IMR-90 (cell line): ENCODE measurements around the gene RRP9. TPM values are rescaled to one million over a fixed set of nuclear protein-coding genes. Genes with fewer than 3 reads are reported as not detected.

ENCODE experiments used
- ATAC-seq: fragments of 200-7000 bp; cut with Tn5 transposase; 2 replicates; pipeline ENCODE4 v1.9.1; 2020; ENCODE audit warnings: low read depth, mild to moderate bottlenecking, moderate library complexity
- BruUV-seq: library from RNA; stranded (reverse); fragments of 400-500 nt; replicated peaks from 2 replicates; lab custom pipeline; 2021; lab: Mats Ljungman, UMichigan
- CTCF ChIA-PET: fragments of 300-600 bp; formaldehyde crosslinking; extraction: SDS; loops from one replicate; lab custom pipeline; 2021; ENCODE audit warnings: antibody characterized with exemption; lab: Yijun Ruan, JAX
- POLR2A ChIA-PET: fragments of 300-600 bp; sonication (Branson Sonifier 250); formaldehyde crosslinking; loops from one replicate; lab custom pipeline; 2022; ENCODE audit warnings: antibody characterized with exemption; ENCODE audit not compliant: unreplicated experiment; lab: Charles Lee
- DNase-seq: peaks from one replicate; pipeline ENCODE4 v3.0.0; 2013
- H2AFZ ChIP-seq: replicated peaks from 2 replicates; pipeline ENCODE3; 2013; ENCODE audit warnings: low read length, mild to moderate bottlenecking; ENCODE audit not compliant: poor library complexity
- H2AK5ac ChIP-seq: 2 replicates; pipeline ENCODE4 v1.6.1; 2013; ENCODE audit warnings: low read depth, low read length, inconsistent platforms
- H2AK9ac ChIP-seq: replicated peaks from 2 replicates; pipeline ENCODE3; 2013; ENCODE audit warnings: mild to moderate bottlenecking, low read depth, low read length, moderate library complexity; ENCODE audit not compliant: poor library complexity
- H2BK120ac ChIP-seq: 2 replicates; pipeline ENCODE4 v1.6.1; 2013; ENCODE audit warnings: low read depth, low read length, inconsistent platforms
- H2BK15ac ChIP-seq: 3 replicates; pipeline ENCODE4 v1.6.1; 2013; ENCODE audit warnings: low read depth, low read length, inconsistent platforms
- H2BK20ac ChIP-seq: 2 replicates; pipeline ENCODE4 v1.6.1; 2013; ENCODE audit warnings: low read depth, mild to moderate bottlenecking, inconsistent platforms, low read length, moderate library complexity
- H2BK5ac ChIP-seq: 2 replicates; pipeline ENCODE4 v1.6.1; 2013; ENCODE audit warnings: mild to moderate bottlenecking, low read depth, low read length, inconsistent platforms; ENCODE audit not compliant: poor library complexity, severe bottlenecking
- H3K14ac ChIP-seq: replicated peaks from 2 replicates; pipeline ENCODE4 v1.6.1; 2013; ENCODE audit warnings: low read depth, low read length, inconsistent platforms
- H3K18ac ChIP-seq: 2 replicates; pipeline ENCODE4 v1.6.1; 2013; ENCODE audit warnings: low read depth, low read length, control low read depth
- H3K23ac ChIP-seq: 2 replicates; pipeline ENCODE4 v1.6.1; 2013; ENCODE audit warnings: low read depth, low read length, inconsistent platforms
- H3K27ac ChIP-seq: 2 replicates; pipeline ENCODE4 v1.5.1; 2013; ENCODE audit warnings: mild to moderate bottlenecking, control low read depth, low read length; ENCODE audit not compliant: insufficient read depth
- H3K27me3 ChIP-seq: 2 replicates; pipeline ENCODE4 v1.6.1; 2013; ENCODE audit warnings: low read length; ENCODE audit not compliant: control insufficient read depth, insufficient read depth
- H3K36me3 ChIP-seq: 2 replicates; pipeline ENCODE4 v1.6.1; 2013; ENCODE audit warnings: low read length, mixed read lengths; ENCODE audit not compliant: control insufficient read depth, insufficient read depth
- H3K4ac ChIP-seq: 2 replicates; pipeline ENCODE4 v1.6.1; 2013; ENCODE audit warnings: low read depth, low read length, inconsistent platforms
- H3K4me1 ChIP-seq: 2 replicates; pipeline ENCODE4 v1.6.1; 2013; ENCODE audit warnings: low read length, mixed read lengths; ENCODE audit not compliant: control insufficient read depth, insufficient read depth
- H3K4me2 ChIP-seq: 2 replicates; pipeline ENCODE4 v1.6.1; 2013; ENCODE audit warnings: low read depth, mild to moderate bottlenecking, control low read depth, low read length, moderate library complexity
- H3K4me3 ChIP-seq: 2 replicates; pipeline ENCODE4 v1.5.1; 2013; ENCODE audit warnings: low read depth, mild to moderate bottlenecking, control low read depth, low read length, moderate library complexity; ENCODE audit not compliant: insufficient read depth
- H3K56ac ChIP-seq: 2 replicates; pipeline ENCODE4 v1.6.1; 2013; ENCODE audit warnings: low read length, inconsistent platforms; ENCODE audit not compliant: insufficient read depth; ENCODE audit errors: extremely low read depth
- H3K79me1 ChIP-seq, 2 experiments: 2 replicates each; pipeline ENCODE4 v1.6.1; 2013; ENCODE audit warnings: low read length in 2 of 2, inconsistent platforms in 1 of 2, low read depth in 1 of 2
- H3K9ac ChIP-seq: 2 replicates; pipeline ENCODE4 v1.6.1; 2013; ENCODE audit warnings: low read depth, low read length, control low read depth
- H3K9me1 ChIP-seq: 2 replicates; pipeline ENCODE4 v1.6.1; 2013; ENCODE audit warnings: low read length, inconsistent platforms; ENCODE audit not compliant: insufficient read depth
- H3K9me3 ChIP-seq: 2 replicates; pipeline ENCODE4 v1.6.1; 2013; ENCODE audit warnings: low read length; ENCODE audit not compliant: control insufficient read depth, insufficient read depth
- H4K20me1 ChIP-seq: 2 replicates; pipeline ENCODE4 v1.6.1; 2013; ENCODE audit warnings: low read length, inconsistent platforms; ENCODE audit not compliant: insufficient read depth
- H4K5ac ChIP-seq: 2 replicates; pipeline ENCODE4 v1.6.1; 2013; ENCODE audit warnings: mild to moderate bottlenecking, low read depth, low read length, control low read depth
- H4K8ac ChIP-seq, 2 experiments: 2 replicates each; pipeline ENCODE4 v1.6.1; 2013; ENCODE audit warnings: low read depth in 2 of 2, low read length in 2 of 2, control low read depth in 1 of 2, inconsistent platforms in 1 of 2
- H4K91ac ChIP-seq: 2 replicates; pipeline ENCODE4 v1.6.1; 2013; ENCODE audit warnings: low read depth, low read length, inconsistent platforms; ENCODE audit not compliant: insufficient read depth
- CHD1 ChIP-seq: IDR thresholded peaks from 2 replicates; pipeline ENCODE4 v1.6.1; 2012; ENCODE audit warnings: low read depth, low read length, improper control_type of control experiment
- WGBS, 2 experiments: methylation state at CpG; one replicate each; pipeline versions ENCODE4 v1.1.5 to v1.1.7; 2013; ENCODE audit warnings: missing lambda C conversion rate in 2 of 2; ENCODE audit not compliant: insufficient read length in 1 of 2; ENCODE audit errors: extremely low coverage in 2 of 2; 5-methylcytosine and 5-hydroxymethylcytosine counted together
- dilution Hi-C: fragments of 300-500 bp; cut with HindIII; formaldehyde crosslinking; loops from one replicate; pipeline ENCODE4 v1.14.3; 2018; ENCODE audit warnings: low sequenced_read_pairs; ENCODE audit not compliant: unreplicated experiment
- in situ Hi-C: fragments of 300-500 bp; cut with MboI; formaldehyde crosslinking; loops from 3 replicates; pipeline ENCODE4 v1.14.3; 2019; ENCODE audit warnings: low sequenced_read_pairs, inconsistent platforms, mixed read lengths
- intact Hi-C: fragments of 100-400 bp; cut with micrococcal nuclease; formaldehyde crosslinking; loops from 2 replicates; pipeline ENCODE4 v1.10.0; 2022
- polyA plus RNA-seq, 3 experiments: library from polyadenylated mRNA; depleted of rRNA; stranded (reverse); fragments of >200 nt; gene quantifications; 2 replicates each; pipeline ENCODE4 v1.2.3, GENCODE V29; 2012; ENCODE audit warnings: low replicate concordance in 1 of 3
- total RNA-seq: library from RNA; depleted of rRNA; stranded (reverse); fragments of >200 nt; gene quantifications from 2 replicates; pipeline ENCODE4 v1.2.3, GENCODE V29; 2012

RRP9 gene
- total and polyA plus RNA-seq, 2 of the 4 experiments (the other 2 are of a cell fraction) = 30.9 to 39.8 TPM

DNA sequence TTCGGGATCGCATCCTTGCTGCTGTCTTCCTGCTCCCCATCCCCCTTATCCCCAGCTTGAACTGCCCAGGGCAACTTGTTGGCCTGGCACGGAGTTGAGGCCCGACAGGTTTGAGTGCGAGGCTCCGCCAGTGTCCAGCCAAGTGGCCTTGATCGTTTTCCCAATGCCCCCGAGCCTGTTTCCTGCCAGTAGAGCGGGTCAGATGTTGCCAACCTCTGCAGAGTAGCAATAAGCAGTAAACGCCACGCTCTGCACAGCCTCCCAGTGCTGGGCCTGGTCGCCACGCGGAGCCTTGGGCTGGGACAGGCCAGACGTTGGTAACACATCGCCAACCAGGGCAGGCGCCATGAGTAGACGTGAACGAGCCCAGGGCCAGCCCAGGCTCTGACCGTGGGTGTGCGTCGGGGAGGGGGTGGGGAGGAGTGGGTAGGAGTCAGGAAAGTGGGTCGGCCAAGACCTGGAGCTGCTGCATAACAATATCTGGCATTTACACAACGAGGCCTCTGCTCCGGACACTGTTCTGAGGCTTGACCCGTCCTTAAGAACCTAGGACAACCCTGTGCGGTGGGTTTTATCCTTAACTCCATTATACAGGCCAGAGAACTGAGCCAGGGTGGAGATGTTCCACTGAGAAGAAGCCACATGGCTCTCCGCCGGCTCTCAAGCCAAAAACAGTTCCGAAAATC lies 32.7 kb upstream of the RRP9 start:
- peak overlapping the region; percentile 50 for H3K18ac ChIP-seq
- 34% methylated on average over 16 of the region's 30 CpGs; no CpG with 5 or more reads in 1 of the 2 experiments for WGBS, 2 experiments
- peak overlapping the region; percentile 95 for H4K5ac ChIP-seq
- CTCF ChIA-PET = interaction anchor here (0.5 to 1.3 kb wide), 7 partner anchors 8 to 37 kb away, joined by 3 to 10 read pairs (median 4); partner anchors contain the start of gene ACY1
- H2BK120ac ChIP-seq = peak overlapping the region; percentile 68
- H3K9me1 ChIP-seq = peaks cover 12% of the 10 kb centered on the region
- H3K27me3 ChIP-seq = no peaks in the 10 kb centered on the region
- H3K23ac ChIP-seq = peak overlapping the region; percentile 95
- H3K4ac ChIP-seq = peak overlapping the region; percentile 95
- H2AK9ac ChIP-seq = peak overlapping the region; percentile 71
- H2BK15ac ChIP-seq = peak overlapping the region; percentile 84
- H3K14ac ChIP-seq = peak overlapping the region; percentile 92
- H4K20me1 ChIP-seq = peaks cover 4% of the 10 kb centered on the region; the same call in 1 of the 2 replicates
- no peaks in the 10 kb centered on the region; the same call in 1 of the 2 replicates for H3K36me3 ChIP-seq
- in situ Hi-C loops = loop anchor here (25.0 kb wide), 1 partner anchor 1637 kb away; the partner anchor contains the start of genes RASSF1, TUSC2 and ZMYND10
- dilution Hi-C loops = no loop called here
- peak overlapping the region; percentile 61 for H3K9ac ChIP-seq
- H2BK20ac ChIP-seq = peak overlapping the region; percentile 72; the same call in 1 of the 2 replicates
- DNase-seq (no peak), ATAC-seq (peak; percentile 1)
- H3K27ac ChIP-seq = peak overlapping the region; percentile 43
- peak overlapping the region; percentile 44 for H3K4me3 ChIP-seq
- peak overlapping the region; percentile 90 to 98 for H4K8ac ChIP-seq
- H2BK5ac ChIP-seq = peak overlapping the region; percentile 70
- H3K9me3 ChIP-seq = no peaks in the 10 kb centered on the region
- H2AK5ac ChIP-seq = peak overlapping the region; percentile 95
- H3K4me1 ChIP-seq = peaks cover 13% of the 10 kb centered on the region
- peak overlapping the region; percentile 91 for H4K91ac ChIP-seq
- no peak for TF ChIP-seq CHD1
- POLR2A ChIA-PET = no interaction called here
- H3K4me2 ChIP-seq = peak overlapping the region; percentile 93
- peak overlapping the region; percentile 68; the same call in 1 of the 2 replicates for H3K56ac ChIP-seq
- no TSS peak for BruUV-seq
- intact Hi-C loops = loop anchor here (1.0 kb wide), 1 partner anchor 32 kb away; the partner anchor contains the start of gene PARP3
- H2AFZ ChIP-seq = peak overlapping the region; percentile 97
- peaks cover 10 to 37% of the 10 kb centered on the region in 2 experiments; a peak in 3 of 4 replicates for H3K79me1 ChIP-seq
